A549 (cell line): ENCODE measurements around the gene SAYSD1. TPM values are rescaled to one million over a fixed set of nuclear protein-coding genes. Genes with fewer than 3 reads are reported as not detected.

Experiments used
- ATAC-seq, 2 experiments: fragments of 200-7000 bp in 1 of 2; fragments of >200 bp in 1 of 2; cut with Nextera tagmentation in 1 of 2; cut with Tn5 transposase in 1 of 2; 3 replicates each; pipeline versions ENCODE4 v1.8.0 to v1.9.1; 2018 to 2020; ENCODE audit warnings: mild to moderate bottlenecking in 1 of 2, moderate library complexity in 1 of 2
- CTCF ChIA-PET: fragments of 300-600 bp; sonication (Branson Sonifier 250); formaldehyde crosslinking; extraction: SDS; loops from one replicate; lab custom pipeline; 2021; ENCODE audit warnings: antibody characterized with exemption, inconsistent platforms; lab: Yijun Ruan, JAX
- POLR2A ChIA-PET: fragments of 350-600 bp; formaldehyde crosslinking; extraction: SDS; loops from one replicate; lab custom pipeline; 2021; ENCODE audit warnings: antibody characterized with exemption, inconsistent platforms; lab: Yijun Ruan, JAX
- DNase-seq, 2 experiments: peaks; one replicate each; pipeline versions ENCODE4 v3.0.0 to v3.0.0-alpha.2; 2011 to 2016; ENCODE audit warnings: low read depth in 1 of 2, low spot score in 1 of 2
- FAIRE-seq: peaks from 2 replicates; lab custom pipeline; 2011; peaks lifted over from hg19 to GRCh38; lab: Jason Lieb, UNC
- H3K27ac ChIP-seq, 2 experiments: fragments of >200 bp; sonication (Bioruptor Twin); formaldehyde crosslinking; 3 replicates each; pipeline ENCODE4 v1.5.1; 2016 to 2017
- H3K4me1 ChIP-seq: fragments of >200 bp; sonication (Bioruptor Twin); formaldehyde crosslinking; 3 replicates; pipeline ENCODE4 v1.6.1; 2016
- H3K4me2 ChIP-seq: fragments of >200 bp; sonication (Bioruptor Twin); formaldehyde crosslinking; 3 replicates; pipeline ENCODE4 v1.6.1; 2016
- H3K4me3 ChIP-seq: fragments of >200 bp; sonication (Bioruptor Twin); formaldehyde crosslinking; 3 replicates; pipeline ENCODE4 v1.5.1; 2016
- H3K9me3 ChIP-seq: fragments of >200 bp; sonication (Bioruptor Twin); formaldehyde crosslinking; 3 replicates; pipeline ENCODE4 v1.6.1; 2016
- BHLHE40 ChIP-seq: IDR thresholded peaks from 2 replicates; pipeline ENCODE4 v1.6.1; 2012; ENCODE audit warnings: low read depth, low read length, inconsistent platforms
- CBX8 ChIP-seq: fragments of 200-600 bp; sonication (generic); IDR thresholded peaks from 2 replicates; pipeline ENCODE4 v1.6.1; 2016
- CTCF ChIP-seq: fragments of >200 bp; sonication (Bioruptor Twin); formaldehyde crosslinking; IDR thresholded peaks from 3 replicates; pipeline ENCODE4 v1.5.1; 2016
- EHF ChIP-seq: fragments of 250-450 bp; sonication (Bioruptor Pico); IDR thresholded peaks from 2 replicates; pipeline ENCODE4 v1.5.0; 2020; ENCODE audit warnings: mild to moderate bottlenecking
- FOSL2 ChIP-seq, 2 experiments: fragments of 450-650 bp in 1 of 2; fragments of >200 bp in 1 of 2; sonication (Bioruptor Twin) in 1 of 2; formaldehyde crosslinking; IDR thresholded peaks; 2 replicates each; pipeline versions ENCODE4 v1.5.0 to v1.6.1; 2016 to 2020; ENCODE audit warnings: mild to moderate bottlenecking in 1 of 2, moderate library complexity in 1 of 2
- JUN ChIP-seq, 2 experiments: fragments of >200 bp; sonication (Bioruptor Twin); formaldehyde crosslinking; IDR thresholded peaks; 2 replicates in 1 of 2; 3 replicates in 1 of 2; pipeline ENCODE4 v1.6.1; 2016 to 2017
- MAFK ChIP-seq: fragments of 450-650 bp; IDR thresholded peaks from 2 replicates; pipeline ENCODE4 v1.6.1; 2014; ENCODE audit not compliant: partially characterized antibody
- MAZ ChIP-seq: fragments of 150-350 bp; IDR thresholded peaks from 2 replicates; pipeline ENCODE4 v1.6.1; 2014; ENCODE audit warnings: antibody characterized with exemption, low read depth, low read length, borderline replicate concordance
- MYC ChIP-seq: IDR thresholded peaks from 2 replicates; pipeline ENCODE4 v1.6.1; 2012; ENCODE audit warnings: mild to moderate bottlenecking, inconsistent platforms, low read length, improper control_type of control experiment, borderline replicate concordance
- NPAS2 ChIP-seq: fragments of 250-450 bp; sonication (Bioruptor Pico); IDR thresholded peaks from 2 replicates; pipeline ENCODE4 v1.8.0; 2022; ENCODE audit warnings: mild to moderate bottlenecking, moderate library complexity, borderline replicate concordance
- PBX3 ChIP-seq: IDR thresholded peaks from 2 replicates; pipeline ENCODE4 v1.6.1; 2012
- POLR2A ChIP-seq: IDR thresholded peaks from 2 replicates; pipeline ENCODE4 v1.6.1; 2012; ENCODE audit warnings: mild to moderate bottlenecking, low read length
- RARB ChIP-seq: fragments of 250-450 bp; sonication (Bioruptor Pico); IDR thresholded peaks from 2 replicates; pipeline ENCODE4 v1.8.0; 2021; ENCODE audit warnings: mild to moderate bottlenecking, moderate library complexity
- RFX5 ChIP-seq: fragments of 450-650 bp; IDR thresholded peaks from 2 replicates; pipeline ENCODE4 v1.7.1; 2014; ENCODE audit warnings: antibody characterized with exemption, mild to moderate bottlenecking, moderate library complexity
- SMC3 ChIP-seq: fragments of >200 bp; sonication (Bioruptor Twin); formaldehyde crosslinking; IDR thresholded peaks from 3 replicates; pipeline ENCODE4 v1.6.1; 2018; ENCODE audit warnings: inconsistent platforms
- ZFP36 ChIP-seq: fragments of 450-650 bp; IDR thresholded peaks from 2 replicates; pipeline ENCODE4 v1.6.1; 2014; ENCODE audit warnings: borderline replicate concordance; ENCODE audit not compliant: partially characterized antibody
- ZSCAN20 ChIP-seq: fragments of 250-450 bp; sonication (Bioruptor Pico); IDR thresholded peaks from 2 replicates; pipeline ENCODE4 v1.8.0; 2022; ENCODE audit warnings: mild to moderate bottlenecking, moderate library complexity
- WGBS: methylation state at CpG from one replicate; pipeline ENCODE4 v1.1.6; 2017; ENCODE audit errors: missing lambda C conversion rate; 5-methylcytosine and 5-hydroxymethylcytosine counted together
- polyA plus RNA-seq, 4 experiments: library from polyadenylated mRNA; depleted of rRNA in 3 of 4; stranded (reverse); fragments of >200 nt; fragmentation: RNase III in 1 of 4; extraction: RNeasy Plus Mini Kit Qiagen cat#74134 plus additional on column Dnase treatment in 1 of 4; gene quantifications; 2 replicates in 3 of 4; 3 replicates in 1 of 4; pipeline ENCODE4 v1.2.3, GENCODE V29; 2011 to 2017
- TF ChIP-seq, protein P1 (sequence below): fragments of 250-450 bp; sonication (Bioruptor Pico); IDR thresholded peaks from 2 replicates; pipeline ENCODE4 v1.5.0; 2021; ENCODE audit warnings: mild to moderate bottlenecking, moderate library complexity, borderline replicate concordance
- TF ChIP-seq, protein P2 (sequence below): fragments of >200 bp; sonication (Bioruptor Twin); formaldehyde crosslinking; IDR thresholded peaks from 3 replicates; pipeline ENCODE4 v1.6.1; 2016
- TF ChIP-seq, protein P3 (sequence below): IDR thresholded peaks from 2 replicates; pipeline ENCODE4 v1.6.1; 2012
- TF ChIP-seq, protein P4 (sequence below): fragments of >200 bp; sonication (Bioruptor Twin); formaldehyde crosslinking; IDR thresholded peaks from 2 replicates; pipeline ENCODE4 v1.6.1; 2016
- TF ChIP-seq, protein P5 (sequence below): fragments of 450-650 bp; IDR thresholded peaks from 2 replicates; pipeline ENCODE4 v1.6.1; 2014; ENCODE audit warnings: antibody characterized with exemption

Gene SAYSD1
- polyA plus RNA-seq, 2 of the 4 experiments (the other 2 are of a cell fraction): 8.1 to 15.6 TPM

GRCh38 chr6:39074486-39074885 lies 40.5 kb downstream of the SAYSD1 start:
- Histone ChIP-seq H3K27ac (no peak overlapping the region), H3K4me3 (no peak overlapping the region), H3K9me3 (no peaks in the 10 kb centered on the region), H3K4me1 (no peaks in the 10 kb centered on the region), H3K4me2 (no peak overlapping the region)
- TF ChIP-seq EHF (CRISPR knock-in tag): no peak
- TF ChIP-seq, protein P1, sequence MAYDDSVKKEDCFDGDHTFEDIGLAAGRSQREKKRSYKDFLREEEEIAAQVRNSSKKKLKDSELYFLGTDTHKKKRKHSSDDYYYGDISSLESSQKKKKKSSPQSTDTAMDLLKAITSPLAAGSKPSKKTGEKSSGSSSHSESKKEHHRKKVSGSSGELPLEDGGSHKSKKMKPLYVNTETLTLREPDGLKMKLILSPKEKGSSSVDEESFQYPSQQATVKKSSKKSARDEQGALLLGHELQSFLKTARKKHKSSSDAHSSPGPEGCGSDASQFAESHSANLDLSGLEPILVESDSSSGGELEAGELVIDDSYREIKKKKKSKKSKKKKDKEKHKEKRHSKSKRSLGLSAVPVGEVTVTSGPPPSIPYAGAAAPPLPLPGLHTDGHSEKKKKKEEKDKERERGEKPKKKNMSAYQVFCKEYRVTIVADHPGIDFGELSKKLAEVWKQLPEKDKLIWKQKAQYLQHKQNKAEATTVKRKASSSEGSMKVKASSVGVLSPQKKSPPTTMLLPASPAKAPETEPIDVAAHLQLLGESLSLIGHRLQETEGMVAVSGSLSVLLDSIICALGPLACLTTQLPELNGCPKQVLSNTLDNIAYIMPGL (CRISPR knock-in tag): no peak
- TF ChIP-seq JUN (IDR thresholded peaks at IDR 0.05): no peak
- TF ChIP-seq MAFK: no peak
- no peak for TF ChIP-seq FOSL2 (IDR thresholded peaks at IDR 0.05)
- TF ChIP-seq FOSL2 (CRISPR knock-in tag; IDR thresholded peaks at IDR 0.05): no peak
- TF ChIP-seq MAZ: no peak
- no peak for TF ChIP-seq CBX8
- no peak for TF ChIP-seq PBX3
- no peak for TF ChIP-seq ZSCAN20
- no peak for TF ChIP-seq MYC
- no peak for TF ChIP-seq BHLHE40
- no peak for TF ChIP-seq ZFP36
- TF ChIP-seq CTCF: no peak
- TF ChIP-seq, protein P2, sequence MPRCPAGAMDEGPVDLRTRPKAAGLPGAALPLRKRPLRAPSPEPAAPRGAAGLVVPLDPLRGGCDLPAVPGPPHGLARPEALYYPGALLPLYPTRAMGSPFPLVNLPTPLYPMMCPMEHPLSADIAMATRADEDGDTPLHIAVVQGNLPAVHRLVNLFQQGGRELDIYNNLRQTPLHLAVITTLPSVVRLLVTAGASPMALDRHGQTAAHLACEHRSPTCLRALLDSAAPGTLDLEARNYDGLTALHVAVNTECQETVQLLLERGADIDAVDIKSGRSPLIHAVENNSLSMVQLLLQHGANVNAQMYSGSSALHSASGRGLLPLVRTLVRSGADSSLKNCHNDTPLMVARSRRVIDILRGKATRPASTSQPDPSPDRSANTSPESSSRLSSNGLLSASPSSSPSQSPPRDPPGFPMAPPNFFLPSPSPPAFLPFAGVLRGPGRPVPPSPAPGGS: no peak
- TF ChIP-seq RFX5: no peak
- 51% methylated on average over 9 of the region's 9 CpGs for WGBS
- ATAC-seq: no peak
- no peak for FAIRE-seq
- no peak for DNase-seq
- ChIA-PET POLR2A (no interaction called here), CTCF (no interaction called here)

GRCh38 chr6:39073471-39074355 lies 41.3 kb downstream of the SAYSD1 start:
- H3K9me3 ChIP-seq: no peaks in the 10 kb centered on the region
- ATAC-seq (no peak), FAIRE-seq (no peak), DNase-seq (no peak)
- ChIA-PET POLR2A (no interaction called here), CTCF (no interaction called here)
- no peak overlapping the region for H3K4me2 ChIP-seq
- H3K27ac ChIP-seq: no peak overlapping the region
- H3K4me1 ChIP-seq: no peaks in the 10 kb centered on the region
- 66% methylated on average over 11 of the region's 17 CpGs for WGBS
- no peak overlapping the region for H3K4me3 ChIP-seq
- TF ChIP-seq, protein P2: no peak
- TF ChIP-seq BHLHE40: no peak
- TF ChIP-seq SMC3: no peak
- TF ChIP-seq, protein P1 (CRISPR knock-in tag): no peak
- no peak for TF ChIP-seq MAZ
- TF ChIP-seq RARB (CRISPR knock-in tag): no peak
- no peak for TF ChIP-seq PBX3
- TF ChIP-seq, protein P3, sequence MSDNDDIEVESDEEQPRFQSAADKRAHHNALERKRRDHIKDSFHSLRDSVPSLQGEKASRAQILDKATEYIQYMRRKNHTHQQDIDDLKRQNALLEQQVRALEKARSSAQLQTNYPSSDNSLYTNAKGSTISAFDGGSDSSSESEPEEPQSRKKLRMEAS: no peak
- TF ChIP-seq, protein P4, sequence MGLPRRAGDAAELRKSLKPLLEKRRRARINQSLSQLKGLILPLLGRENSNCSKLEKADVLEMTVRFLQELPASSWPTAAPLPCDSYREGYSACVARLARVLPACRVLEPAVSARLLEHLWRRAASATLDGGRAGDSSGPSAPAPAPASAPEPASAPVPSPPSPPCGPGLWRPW: no peak
- no peak for TF ChIP-seq JUN (IDR thresholded peaks at IDR 0.05)
- no peak for TF ChIP-seq NPAS2 (CRISPR knock-in tag)
- no peak for TF ChIP-seq FOSL2 (IDR thresholded peaks at IDR 0.05)
- no peak for TF ChIP-seq FOSL2 (CRISPR knock-in tag; IDR thresholded peaks at IDR 0.05)
- TF ChIP-seq, protein P5, sequence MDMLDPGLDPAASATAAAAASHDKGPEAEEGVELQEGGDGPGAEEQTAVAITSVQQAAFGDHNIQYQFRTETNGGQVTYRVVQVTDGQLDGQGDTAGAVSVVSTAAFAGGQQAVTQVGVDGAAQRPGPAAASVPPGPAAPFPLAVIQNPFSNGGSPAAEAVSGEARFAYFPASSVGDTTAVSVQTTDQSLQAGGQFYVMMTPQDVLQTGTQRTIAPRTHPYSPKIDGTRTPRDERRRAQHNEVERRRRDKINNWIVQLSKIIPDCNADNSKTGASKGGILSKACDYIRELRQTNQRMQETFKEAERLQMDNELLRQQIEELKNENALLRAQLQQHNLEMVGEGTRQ: no peak
- no peak for TF ChIP-seq ZSCAN20
- TF ChIP-seq POLR2A: no peak
